ENCODE results near the gene FGD4. TPM values are rescaled to one million over a fixed set of nuclear protein-coding genes. Genes with fewer than 3 reads are reported as not detected.

Gene FGD4
- total RNA-seq, 1 donor = 55.6 TPM

DNA sequence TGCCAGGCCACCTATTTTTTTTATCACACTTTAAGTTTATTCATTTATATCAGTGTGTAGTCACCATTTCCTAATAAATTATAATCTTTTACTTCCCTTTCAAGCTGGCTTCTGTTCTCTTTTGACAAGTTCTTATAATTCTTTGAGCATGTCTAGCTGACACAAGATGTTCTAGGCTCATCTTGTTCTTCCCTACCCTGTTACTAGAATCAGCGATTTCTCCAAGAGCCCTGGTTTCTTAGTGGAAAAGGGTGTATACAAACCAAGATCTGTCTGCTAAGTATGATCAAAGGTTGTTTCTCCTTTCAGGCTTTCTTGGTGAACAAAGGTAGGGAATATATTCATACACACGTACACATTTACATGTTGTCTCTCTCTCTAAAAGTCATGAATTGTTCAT is 51.0 kb downstream of the FGD4 start:
- TF ChIP-seq, protein P1, sequence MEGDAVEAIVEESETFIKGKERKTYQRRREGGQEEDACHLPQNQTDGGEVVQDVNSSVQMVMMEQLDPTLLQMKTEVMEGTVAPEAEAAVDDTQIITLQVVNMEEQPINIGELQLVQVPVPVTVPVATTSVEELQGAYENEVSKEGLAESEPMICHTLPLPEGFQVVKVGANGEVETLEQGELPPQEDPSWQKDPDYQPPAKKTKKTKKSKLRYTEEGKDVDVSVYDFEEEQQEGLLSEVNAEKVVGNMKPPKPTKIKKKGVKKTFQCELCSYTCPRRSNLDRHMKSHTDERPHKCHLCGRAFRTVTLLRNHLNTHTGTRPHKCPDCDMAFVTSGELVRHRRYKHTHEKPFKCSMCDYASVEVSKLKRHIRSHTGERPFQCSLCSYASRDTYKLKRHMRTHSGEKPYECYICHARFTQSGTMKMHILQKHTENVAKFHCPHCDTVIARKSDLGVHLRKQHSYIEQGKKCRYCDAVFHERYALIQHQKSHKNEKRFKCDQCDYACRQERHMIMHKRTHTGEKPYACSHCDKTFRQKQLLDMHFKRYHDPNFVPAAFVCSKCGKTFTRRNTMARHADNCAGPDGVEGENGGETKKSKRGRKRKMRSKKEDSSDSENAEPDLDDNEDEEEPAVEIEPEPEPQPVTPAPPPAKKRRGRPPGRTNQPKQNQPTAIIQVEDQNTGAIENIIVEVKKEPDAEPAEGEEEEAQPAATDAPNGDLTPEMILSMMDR (IDR thresholded peaks at IDR 0.05; ENCODE audit: insufficient read depth, low read length) = no peak
- no peak overlapping the region for H3K4me3 ChIP-seq (ENCODE audit: low read depth, low read length)
- DNase-seq (ENCODE audit: low read depth) = no peak

DNA sequence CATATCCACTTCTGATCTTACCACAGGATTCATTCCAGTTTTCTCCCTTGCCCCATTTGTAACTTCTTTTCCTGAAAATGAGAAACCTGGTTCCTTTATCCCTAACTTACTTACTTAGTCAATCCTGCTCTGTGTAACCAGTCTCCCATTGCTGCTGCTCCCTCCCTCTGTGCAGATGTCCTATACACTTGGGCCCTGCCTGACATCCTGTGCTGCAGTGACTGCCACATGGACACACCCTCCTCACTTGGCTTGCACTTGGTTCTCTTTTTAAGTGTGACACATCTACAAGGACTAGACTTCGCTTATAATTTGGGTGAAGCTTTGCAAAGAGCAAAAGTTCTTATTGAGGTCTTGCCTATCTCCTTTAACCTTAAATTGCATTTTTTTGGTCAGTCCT is 51.4 kb downstream of the FGD4 start:
- DNase-seq (ENCODE audit: low read depth) = no peak
- TF ChIP-seq, protein P1 (IDR thresholded peaks at IDR 0.05; ENCODE audit: insufficient read depth, low read length) = no peak
- H3K4me3 ChIP-seq (ENCODE audit: low read depth, low read length) = no peak overlapping the region

DNA sequence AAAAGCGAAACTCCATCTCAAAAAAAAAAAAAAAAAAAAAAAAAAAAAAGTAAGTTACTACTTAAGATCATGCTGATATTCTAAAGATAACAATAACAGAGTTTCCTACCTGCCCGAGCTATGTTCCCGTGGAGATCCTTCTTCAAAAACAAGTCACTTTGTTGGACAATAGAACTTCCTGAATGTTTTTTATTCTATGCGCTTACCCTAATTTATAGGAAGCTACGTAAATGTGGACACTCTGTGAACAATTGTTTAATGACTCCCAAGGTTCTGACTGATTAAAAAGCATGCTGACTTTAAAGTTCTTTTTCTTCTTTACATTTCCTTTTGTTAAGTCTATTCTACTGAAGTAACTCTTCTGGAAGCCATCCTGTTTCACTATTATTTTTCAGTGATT is 52.5 kb downstream of the FGD4 start:
- no peak for DNase-seq (ENCODE audit: low read depth)
- no peak overlapping the region for H3K4me3 ChIP-seq (ENCODE audit: low read depth, low read length)
- TF ChIP-seq, protein P1 (IDR thresholded peaks at IDR 0.05; ENCODE audit: insufficient read depth, low read length) = no peak

DNA sequence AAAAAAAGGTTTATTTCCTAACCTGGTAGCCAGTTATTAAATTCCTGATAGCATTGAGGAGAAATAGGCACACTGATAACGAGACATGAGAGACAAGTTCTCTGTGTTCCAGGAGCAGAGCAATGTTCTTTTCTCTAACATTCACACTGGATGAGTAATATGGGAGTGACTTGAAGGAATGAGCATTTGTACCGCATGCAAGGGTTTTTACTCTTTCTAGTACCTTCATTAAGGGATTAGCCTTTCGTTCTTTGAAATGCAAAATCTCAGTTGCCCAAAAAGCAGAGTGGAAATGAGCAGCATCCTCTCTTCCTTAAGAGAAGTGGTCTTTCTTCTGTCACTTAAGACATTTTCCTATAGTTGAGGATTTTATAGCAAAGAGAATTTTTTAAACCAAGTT is 54.7 kb downstream of the FGD4 start:
- no peak overlapping the region for H3K4me3 ChIP-seq (ENCODE audit: low read depth, low read length)
- TF ChIP-seq, protein P1 (IDR thresholded peaks at IDR 0.05; ENCODE audit: insufficient read depth, low read length) = no peak
- peak; percentile 74 for DNase-seq (ENCODE audit: low read depth)

DNA sequence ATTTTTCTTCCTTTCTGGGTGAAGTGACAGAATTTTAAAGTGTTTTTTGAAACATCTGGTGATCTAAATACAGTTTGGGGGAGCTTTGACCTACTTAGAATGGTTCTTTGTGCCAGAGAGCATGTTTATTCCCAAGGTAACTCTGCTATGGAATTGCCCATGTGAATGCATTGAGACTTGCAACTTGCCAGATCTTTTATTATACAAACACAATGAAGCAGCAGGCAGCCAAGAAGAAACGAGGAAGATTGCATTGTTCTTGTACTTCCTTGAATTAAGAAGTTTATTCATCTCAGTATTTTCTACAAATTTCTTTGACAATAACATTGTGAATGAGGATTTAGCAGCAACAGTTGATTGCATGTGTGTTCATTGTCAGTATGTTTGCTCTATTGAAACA is 55.5 kb downstream of the FGD4 start:
- DNase-seq (ENCODE audit: low read depth) = peak; percentile 76
- H3K4me3 ChIP-seq (ENCODE audit: low read depth, low read length) = no peak overlapping the region
- TF ChIP-seq, protein P1 (IDR thresholded peaks at IDR 0.05; ENCODE audit: insufficient read depth, low read length) = no peak

DNA sequence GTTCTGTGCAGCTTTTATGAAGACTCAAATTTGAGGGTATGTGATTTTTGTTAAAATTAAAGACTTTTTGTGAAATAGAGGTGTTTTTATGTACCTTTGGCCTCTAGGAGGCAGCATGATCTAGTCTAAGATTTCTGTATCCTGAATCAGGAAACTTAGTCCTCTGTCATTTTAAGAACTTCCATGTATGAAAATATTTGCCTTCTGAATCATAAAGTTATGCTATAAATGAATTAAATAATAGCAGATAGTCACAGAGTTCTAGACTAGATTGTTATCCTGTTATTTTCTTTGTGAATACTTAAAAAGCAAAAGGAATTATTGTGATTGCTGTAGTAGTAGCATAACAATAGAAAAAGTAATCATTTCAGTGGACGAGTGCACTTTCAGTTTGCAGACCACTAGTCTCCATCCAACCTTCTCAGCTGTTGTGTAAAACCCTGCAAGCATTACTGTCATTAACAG is 56.3 kb downstream of the FGD4 start:
- peak overlapping the region; percentile 51 for H3K4me3 ChIP-seq (ENCODE audit: low read depth, low read length)
- DNase-seq (ENCODE audit: low read depth) = peak; percentile 89
- TF ChIP-seq, protein P1 (IDR thresholded peaks at IDR 0.05; ENCODE audit: insufficient read depth, low read length) = peak; percentile 55

All from fibroblast of the aortic adventitia (primary cell).